HCT116 (cell line): ENCODE results near the gene SRGAP3. TPM values are rescaled to one million over a fixed set of nuclear protein-coding genes. Genes with fewer than 3 reads are reported as not detected.

ENCODE experiments used
- ATAC-seq: fragments of 200-7000 bp; cut with Tn5 transposase; 2 replicates; pipeline ENCODE4 v1.9.1; 2020; ENCODE audit warnings: mild to moderate bottlenecking, moderate library complexity
- BruUV-seq: library from RNA; stranded (reverse); fragments of 400-500 nt; replicated peaks from 2 replicates; lab custom pipeline; 2021; lab: Mats Ljungman, UMichigan
- CTCF ChIA-PET: fragments of 300-600 bp; sonication (Branson Sonifier 250); formaldehyde crosslinking; loops from one replicate; lab custom pipeline; 2021; ENCODE audit warnings: antibody characterized with exemption; lab: Charles Lee
- POLR2A ChIA-PET: fragments of 300-600, 350-600 bp; sonication (Branson Sonifier 250); formaldehyde crosslinking; loops from one replicate; lab custom pipeline; 2021; ENCODE audit warnings: antibody characterized with exemption; lab: Charles Lee
- RAD21 ChIA-PET, 2 experiments: fragments of 300-600 bp; sonication (Branson Sonifier 250); formaldehyde crosslinking; loops; one replicate each; lab custom pipeline; 2023; ENCODE audit warnings: low total read pairs in 2 of 2; ENCODE audit not compliant: uncharacterized antibody in 2 of 2, unreplicated experiment in 2 of 2, low non-redundant PET in 1 of 2; lab: Charles Lee
- DNase-seq: peaks from one replicate; pipeline ENCODE4 v3.0.0-alpha.2; 2010; ENCODE audit warnings: low read depth, low spot score
- H2AFZ ChIP-seq: fragments of 200-600 bp; shearing (Covaris generic), sonication (generic); 2 replicates; pipeline ENCODE4 v1.6.1; 2017; ENCODE audit warnings: low read depth, mixed run types, mixed read lengths, antibody characterized with exemption, low read length; ENCODE audit not compliant: poor library complexity, severe bottlenecking
- H3K27ac ChIP-seq: 2 replicates; pipeline ENCODE4 v1.5.1; 2012; ENCODE audit warnings: low read depth, low read length
- H3K27me3 ChIP-seq: fragments of 200-600 bp; sonication (generic); 2 replicates; pipeline ENCODE4 v1.6.1; 2016; ENCODE audit warnings: mixed run types, low read length, mixed read lengths; ENCODE audit not compliant: insufficient read depth
- H3K36me3 ChIP-seq, 2 experiments: fragments of 200-500 bp in 1 of 2; fragments of 200-600 bp in 1 of 2; sonication (Bioruptor generic) in 1 of 2; sonication (generic) in 1 of 2; 2 replicates each; pipeline versions ENCODE4 v1.5.1 to v1.6.1; 2014 to 2016; ENCODE audit warnings: low read length in 2 of 2, inconsistent platforms in 1 of 2, mixed read lengths in 1 of 2, mixed run types in 1 of 2; ENCODE audit not compliant: insufficient read depth in 2 of 2, control insufficient read depth in 1 of 2
- H3K4me1 ChIP-seq, 2 experiments: fragments of 200-600 bp in 1 of 2; sonication (generic) in 1 of 2; 2 replicates each; pipeline versions ENCODE4 v1.5.1 to v1.6.1; 2012 to 2017; ENCODE audit warnings: low read length in 2 of 2, inconsistent platforms in 1 of 2, mild to moderate bottlenecking in 1 of 2, mixed read lengths in 1 of 2, mixed run types in 1 of 2, moderate library complexity in 1 of 2; ENCODE audit not compliant: insufficient read depth in 2 of 2, control insufficient read depth in 1 of 2
- H3K4me2 ChIP-seq: fragments of 200-600 bp; sonication (generic); 2 replicates; pipeline ENCODE4 v1.6.1; 2017; ENCODE audit warnings: mixed run types, low read length, mixed read lengths
- H3K4me3 ChIP-seq, 2 experiments: fragments of 200-600 bp in 1 of 2; sonication (generic) in 1 of 2; replicated peaks in 1 of 2; 2 replicates each; pipeline ENCODE4 v1.5.1; 2011 to 2016; ENCODE audit warnings: low read length in 2 of 2, control low read depth in 1 of 2, low read depth in 1 of 2, mild to moderate bottlenecking in 1 of 2, mixed read lengths in 1 of 2, mixed run types in 1 of 2
- H3K79me2 ChIP-seq: fragments of 200-600 bp; sonication (generic); 2 replicates; pipeline ENCODE4 v1.6.1; 2017; ENCODE audit warnings: mild to moderate bottlenecking, mixed run types, low read length, moderate library complexity, mixed read lengths; ENCODE audit not compliant: insufficient read depth
- H3K9ac ChIP-seq: fragments of 200-600 bp; sonication (generic); 2 replicates; pipeline ENCODE4 v1.6.1; 2016; ENCODE audit warnings: low read length, mixed read lengths
- H3K9me2 ChIP-seq: fragments of 200-600 bp; sonication (generic), shearing (Covaris generic); 2 replicates; pipeline ENCODE4 v1.6.1; 2017; ENCODE audit warnings: mixed run types, mild to moderate bottlenecking, moderate library complexity; ENCODE audit not compliant: insufficient read depth
- H3K9me3 ChIP-seq, 2 experiments: fragments of 200-500 bp in 1 of 2; fragments of 200-600 bp in 1 of 2; sonication (Bioruptor generic) in 1 of 2; sonication (generic) in 1 of 2; 2 replicates each; pipeline ENCODE4 v1.6.1; 2014 to 2017; ENCODE audit warnings: low read length in 2 of 2, mixed read lengths in 2 of 2, inconsistent platforms in 1 of 2, low read depth in 1 of 2, mild to moderate bottlenecking in 1 of 2, mixed run types in 1 of 2, moderate library complexity in 1 of 2; ENCODE audit not compliant: control insufficient read depth in 1 of 2, insufficient read depth in 1 of 2
- H4K20me1 ChIP-seq: fragments of 200-600 bp; sonication (generic), shearing (Covaris generic); 2 replicates; pipeline ENCODE4 v1.6.1; 2017; ENCODE audit warnings: mixed run types, mild to moderate bottlenecking, moderate library complexity; ENCODE audit not compliant: insufficient read depth
- CBX3 ChIP-seq: IDR thresholded peaks from 2 replicates; pipeline ENCODE4 v1.6.1; 2012; ENCODE audit warnings: low read depth
- CTCF ChIP-seq, 3 experiments: fragments of 200-600 bp in 1 of 3; sonication (generic) in 1 of 3; IDR thresholded peaks in 2 of 3; conservative IDR thresholded peaks in 1 of 3; 2 replicates each; pipeline ENCODE4 v1.5.1; 2012 to 2017; ENCODE audit warnings: low read depth in 2 of 3, low read length in 2 of 3, antibody characterized with exemption in 1 of 3, borderline replicate concordance in 1 of 3, control low read depth in 1 of 3, mild to moderate bottlenecking in 1 of 3, mixed read lengths in 1 of 3, mixed run types in 1 of 3, moderate library complexity in 1 of 3; ENCODE audit not compliant: insufficient read depth in 1 of 3
- EGR1 ChIP-seq: IDR thresholded peaks from 2 replicates; pipeline ENCODE4 v1.6.1; 2012; ENCODE audit warnings: low read depth
- ELF1 ChIP-seq: IDR thresholded peaks from 2 replicates; pipeline ENCODE4 v1.6.1; 2012; ENCODE audit warnings: low read depth, borderline replicate concordance
- EZH2 ChIP-seq: fragments of 200-600 bp; sonication (generic); IDR thresholded peaks from 2 replicates; pipeline ENCODE4 v1.6.1; 2017; ENCODE audit warnings: antibody characterized with exemption, mixed run types
- EZH2phosphoT487 ChIP-seq: fragments of 200-600 bp; IDR thresholded peaks from 2 replicates; pipeline ENCODE4 v1.6.1; 2018; ENCODE audit warnings: antibody characterized with exemption, borderline replicate concordance
- FOSL1 ChIP-seq: IDR thresholded peaks from 2 replicates; pipeline ENCODE4 v1.6.1; 2012; ENCODE audit warnings: low read depth
- JUND ChIP-seq: IDR thresholded peaks from 2 replicates; pipeline ENCODE4 v1.6.1; 2012
- MAX ChIP-seq: IDR thresholded peaks from 2 replicates; pipeline ENCODE4 v1.6.1; 2012
- POLR2A ChIP-seq: IDR thresholded peaks from 2 replicates; pipeline ENCODE4 v1.7.0; 2011; ENCODE audit warnings: borderline replicate concordance; ENCODE audit not compliant: insufficient read depth, insufficient read length; ENCODE audit errors: extremely low read depth
- POLR2AphosphoS5 ChIP-seq: IDR thresholded peaks from 2 replicates; pipeline ENCODE4 v1.6.1; 2011; ENCODE audit warnings: mild to moderate bottlenecking, low read depth, low read length, moderate library complexity
- RAD21 ChIP-seq: IDR thresholded peaks from 2 replicates; pipeline ENCODE4 v1.6.1; 2012; ENCODE audit warnings: low read depth, mild to moderate bottlenecking
- SIN3A ChIP-seq: IDR thresholded peaks from 2 replicates; pipeline ENCODE4 v1.6.1; 2012; ENCODE audit warnings: low read depth
- SP1 ChIP-seq: IDR thresholded peaks from 2 replicates; pipeline ENCODE4 v1.6.1; 2012; ENCODE audit warnings: low read depth
- YY1 ChIP-seq: IDR thresholded peaks from 2 replicates; pipeline ENCODE4 v1.6.1; 2011; ENCODE audit warnings: low read length, low read depth, moderate library complexity, mild to moderate bottlenecking; ENCODE audit not compliant: insufficient replicate concordance; ENCODE audit errors: extremely low read depth
- ZBTB33 ChIP-seq: IDR thresholded peaks from 2 replicates; pipeline ENCODE4 v1.6.1; 2011; ENCODE audit warnings: mild to moderate bottlenecking, low read length, moderate library complexity; ENCODE audit not compliant: insufficient replicate concordance; ENCODE audit errors: extremely low read depth
- ZFX ChIP-seq: fragments of 450-650 bp; IDR thresholded peaks from 2 replicates; pipeline ENCODE4 v1.6.1; 2017
- intact Hi-C: fragments of 100-400 bp; cut with micrococcal nuclease; formaldehyde crosslinking; loops from 2 replicates; pipeline ENCODE4 v1.10.0; 2022
- total RNA-seq: library from RNA; stranded (reverse); gene quantifications from one replicate; pipeline ENCODE4 v1.2.1, GENCODE V29; 2021; ENCODE audit not compliant: unreplicated experiment

Gene SRGAP3
- total RNA-seq, 1 experiment from 2014 or later = 8.3 TPM

GRCh38 chr3:9056581-9056980 is 192.9 kb downstream of the SRGAP3 start:
- ChIA-PET RAD21 (no interaction called here), POLR2A (no interaction called here), CTCF (no interaction called here)
- Histone ChIP-seq H4K20me1 (no peaks in the 10 kb centered on the region), H3K4me2 (no peak overlapping the region), H3K4me3 (no peak overlapping the region), H3K9me2 (no peaks in the 10 kb centered on the region), H3K4me1 (no peaks in the 10 kb centered on the region), H3K79me2 (no peaks in the 10 kb centered on the region), H3K9ac (no peak overlapping the region), H3K27me3 (no peaks in the 10 kb centered on the region), H3K27ac (no peak overlapping the region), H3K36me3 (no peaks in the 10 kb centered on the region), H3K9me3 (no peaks in the 10 kb centered on the region), H2AFZ (no peak overlapping the region)
- intact Hi-C loops = no loop called here
- ATAC-seq = no peak
- DNase-seq = no peak
- no TSS peak for BruUV-seq
- no peak for TF ChIP-seq RAD21
- no peak for TF ChIP-seq SIN3A
- TF ChIP-seq CTCF (IDR thresholded peaks at IDR 0.05 in 2 of 3, conservative IDR thresholded peaks at IDR 0.05 in 1 of 3; ENCODE audit: borderline replicate concordance in 1 of 3, insufficient read depth in 1 of 3, low read depth in 2 of 3, low read length in 2 of 3) = no peak
- no peak for TF ChIP-seq MAX
- TF ChIP-seq EZH2phosphoT487 = no peak
- no peak for TF ChIP-seq POLR2AphosphoS5
- no peak for TF ChIP-seq ELF1
- no peak for TF ChIP-seq ZBTB33
- no peak for TF ChIP-seq ZFX
- TF ChIP-seq FOSL1 = no peak
- TF ChIP-seq POLR2A = no peak
- no peak for TF ChIP-seq YY1
- no peak for TF ChIP-seq EGR1
- TF ChIP-seq EZH2 = no peak
- TF ChIP-seq CBX3 = no peak
- no peak for TF ChIP-seq SP1
- no peak for TF ChIP-seq JUND
